Coronary artery (tissue), 2 donors: ENCODE results near the gene WDR1.

Experiments used
- DNase-seq: peaks from one replicate; pipeline ENCODE4 v3.0.0-alpha.2; 2017; ENCODE audit warnings: low spot score
- H3K27ac ChIP-seq, 2 donors: fragments of 200-600 bp; sonication (generic); one replicate each; pipeline ENCODE4 v1.5.1; 2016 to 2019
- H3K4me3 ChIP-seq: fragments of 200-600 bp; sonication (generic); 2 replicates; pipeline ENCODE4 v1.5.1; 2016; ENCODE audit warnings: mild to moderate bottlenecking, moderate library complexity
- CTCF ChIP-seq: fragments of 200-600 bp; sonication (generic); IDR thresholded peaks from one replicate; pipeline ENCODE4 v1.5.1; 2019; ENCODE audit warnings: antibody characterized with exemption

WDR1 gene

GRCh38 chr4:10151182-10151581 is 34.6 kb upstream of the WDR1 start:
- Histone ChIP-seq H3K27ac (no peak overlapping the region), H3K4me3 (no peak overlapping the region)
- no peak for TF ChIP-seq CTCF
- DNase-seq = no peak

- no peak for TF ChIP-seq CTCF
- DNase-seq = no peak
Observed at GRCh38 chr4:10144966-10145365, 28.4 kb upstream of the WDR1 start.

GRCh38 chr4:10144479-10144878 is 27.9 kb upstream of the WDR1 start:
- no peak for DNase-seq
- no peak overlapping the region for H3K27ac ChIP-seq
- no peak overlapping the region for H3K4me3 ChIP-seq
- TF ChIP-seq CTCF = no peak

More at GRCh38 chr4:10144966-10145365, 28.4 kb upstream of the WDR1 start:
- Histone ChIP-seq H3K27ac (no peak overlapping the region), H3K4me3 (no peak overlapping the region)

GRCh38 chr4:10143171-10143570 is 26.6 kb upstream of the WDR1 start:
- Histone ChIP-seq H3K27ac (no peak overlapping the region), H3K4me3 (no peak overlapping the region)
- DNase-seq = no peak
- TF ChIP-seq CTCF = no peak

GRCh38 chr4:10140866-10141759 is 24.5 kb upstream of the WDR1 start:
- DNase-seq = no peak
- Histone ChIP-seq H3K27ac (no peak overlapping the region), H3K4me3 (no peak overlapping the region)
- no peak for TF ChIP-seq CTCF

GRCh38 chr4:10139518-10139917 is 22.9 kb upstream of the WDR1 start:
- TF ChIP-seq CTCF = no peak
- no peak overlapping the region for H3K27ac ChIP-seq
- no peak overlapping the region for H3K4me3 ChIP-seq

GRCh38 chr4:10135260-10135659 is 18.7 kb upstream of the WDR1 start:
- no peak for DNase-seq
- no peak overlapping the region for H3K27ac ChIP-seq
- no peak overlapping the region for H3K4me3 ChIP-seq
- TF ChIP-seq CTCF = no peak

More at GRCh38 chr4:10139518-10139917, 22.9 kb upstream of the WDR1 start:
- no peak for DNase-seq
